Spinal cord (tissue), 10 donors: Measurements from ENCODE around the gene TMEM178B. TPM values are rescaled to one million over a fixed set of nuclear protein-coding genes. Genes with fewer than 3 reads are reported as not detected.
"Not testable (repeated sequence)": the region's sequence is repeated elsewhere in the genome, so short reads cannot be mapped to it uniquely, and the experiment has no call there.

Experiments used
- DNase-seq, 6 donors: peaks; one replicate each; pipeline versions ENCODE4 v3.0.0 to v3.0.0-alpha.2; 2013 to 2015; ENCODE audit warnings: low spot score in 6 of 6, low read depth in 4 of 6
- H3K27ac ChIP-seq: one replicate; pipeline ENCODE4 v1.5.1; 2013; ENCODE audit warnings: low read depth, low read length, control low read depth
- H3K27me3 ChIP-seq: one replicate; pipeline ENCODE4 v1.6.1; 2013; ENCODE audit warnings: low read length; ENCODE audit not compliant: control insufficient read depth, insufficient read depth
- H3K36me3 ChIP-seq: one replicate; pipeline ENCODE4 v1.6.1; 2013; ENCODE audit warnings: low read length; ENCODE audit not compliant: control insufficient read depth, insufficient read depth
- H3K4me1 ChIP-seq: one replicate; pipeline ENCODE4 v1.6.1; 2013; ENCODE audit warnings: low read length; ENCODE audit not compliant: control insufficient read depth, insufficient read depth
- H3K4me3 ChIP-seq: one replicate; pipeline ENCODE4 v1.5.1; 2013; ENCODE audit warnings: low read depth, low read length, control low read depth
- H3K9me3 ChIP-seq: one replicate; pipeline ENCODE4 v1.6.1; 2013; ENCODE audit warnings: low read length; ENCODE audit not compliant: control insufficient read depth, insufficient read depth
- WGBS: methylation state at CpG from one replicate; pipeline ENCODE4 v1.1.5; 2013; ENCODE audit warnings: missing lambda C conversion rate; ENCODE audit not compliant: insufficient coverage; 5-methylcytosine and 5-hydroxymethylcytosine counted together
- polyA plus RNA-seq, 2 donors: library from polyadenylated mRNA; unstranded; fragments of 120-200 nt; gene quantifications; one replicate each; pipeline ENCODE4 v1.2.1, GENCODE V29; 2013; ENCODE audit not compliant: insufficient read length in 2 of 2
- total RNA-seq, 2 donors: library from RNA; depleted of rRNA in 1 of 2; stranded (reverse); fragments of 120-200 nt in 1 of 2; fragments of >200 nt in 1 of 2; gene quantifications; one replicate each; pipeline versions ENCODE4 v1.2.3 to v1.2.4, GENCODE V29; 2013 to 2014
- donor health status: healthy.

Gene TMEM178B
- total and polyA plus RNA-seq, 4 donors, result 24.6 to 71.1 (median 52.1) TPM

DNA sequence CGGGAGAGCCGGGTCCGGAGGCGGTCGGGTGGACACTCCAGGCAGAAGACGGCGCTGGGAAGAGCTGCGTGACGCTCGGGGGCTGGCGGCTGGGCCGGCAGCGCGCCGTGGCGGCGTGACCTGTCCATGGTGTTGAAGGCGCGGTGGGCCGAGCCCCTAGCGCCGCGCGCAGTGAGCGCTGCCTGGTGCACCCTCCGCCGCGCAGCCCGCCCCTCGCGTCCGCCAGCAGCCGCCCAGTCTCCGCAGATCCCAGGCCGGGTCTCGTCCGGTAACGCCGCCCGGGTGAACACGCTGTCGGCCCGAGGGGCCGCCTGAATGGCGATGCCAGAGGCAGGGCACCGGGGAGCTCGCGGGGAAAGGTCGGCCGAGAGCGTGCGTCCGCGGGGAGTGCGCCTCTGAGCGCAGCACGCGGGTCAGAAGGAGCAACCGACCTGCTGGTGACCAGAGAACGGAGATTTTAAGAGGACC lies 657 bp upstream of the TMEM178B start:
- under 1% methylated on average over 60 of the region's 60 CpGs for WGBS
- peak overlapping the region; percentile 93 for H3K27ac ChIP-seq
- H3K9me3 ChIP-seq, result no peaks in the 10 kb centered on the region
- peaks cover 22% of the 10 kb centered on the region for H3K4me1 ChIP-seq
- H3K27me3 ChIP-seq, result no peaks in the 10 kb centered on the region
- H3K36me3 ChIP-seq, result peaks cover 6% of the 10 kb centered on the region
- H3K4me3 ChIP-seq, result peak overlapping the region; percentile 70
- peak in 3 of 6 donors; percentile 28 to 78 (median 68) for DNase-seq

DNA sequence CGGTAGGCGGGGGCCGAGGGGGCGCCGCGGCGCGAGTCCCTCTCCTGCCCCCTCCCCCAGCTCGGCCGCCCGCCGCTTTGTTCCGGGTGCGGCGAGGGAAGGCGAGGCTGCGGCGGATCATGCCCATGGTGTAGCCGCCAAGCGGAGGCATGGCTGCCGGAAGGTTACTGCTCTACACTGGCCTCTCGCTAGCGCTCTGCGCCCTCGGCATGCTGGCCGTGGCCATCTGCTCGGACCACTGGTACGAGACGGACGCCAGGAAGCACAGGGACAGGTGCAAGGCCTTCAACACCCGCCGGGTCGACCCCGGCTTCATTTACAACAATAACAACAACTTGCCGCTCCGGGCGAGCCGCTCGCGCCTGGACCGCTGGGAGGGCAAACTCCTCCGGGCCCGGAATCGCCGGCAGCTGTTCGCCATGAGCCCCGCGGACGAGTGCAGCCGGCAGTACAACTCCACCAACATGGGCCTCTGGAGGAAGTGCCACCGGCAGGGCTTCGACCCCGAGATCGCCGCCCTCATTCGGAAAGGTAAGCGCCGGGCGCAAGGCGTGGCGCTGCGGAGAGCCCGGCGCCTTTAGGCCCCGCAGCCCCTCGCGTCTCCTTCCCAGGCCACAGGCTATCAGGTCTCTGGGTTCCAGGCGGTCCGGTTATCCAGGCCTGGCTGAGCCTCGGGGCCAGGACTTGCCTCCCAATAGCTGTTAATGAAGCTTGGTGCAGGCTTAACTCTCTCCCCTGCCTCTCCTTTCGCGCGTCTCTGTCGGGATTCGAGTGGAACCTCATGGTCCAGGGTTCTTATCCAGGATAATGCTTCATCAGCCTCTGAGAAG lies 513 bp downstream of the TMEM178B start:
- Histone ChIP-seq H3K36me3 (peaks cover 6% of the 10 kb centered on the region), H3K27me3 (no peaks in the 10 kb centered on the region), H3K9me3 (no peaks in the 10 kb centered on the region), H3K4me1 (peaks cover 27% of the 10 kb centered on the region), H3K4me3 (peak overlapping the region; percentile 70), H3K27ac (peak overlapping the region; percentile 73)
- under 1% methylated on average over 71 of the region's 75 CpGs for WGBS
- peak in 3 of 6 donors; percentile 20 to 69 (median 68) for DNase-seq

DNA sequence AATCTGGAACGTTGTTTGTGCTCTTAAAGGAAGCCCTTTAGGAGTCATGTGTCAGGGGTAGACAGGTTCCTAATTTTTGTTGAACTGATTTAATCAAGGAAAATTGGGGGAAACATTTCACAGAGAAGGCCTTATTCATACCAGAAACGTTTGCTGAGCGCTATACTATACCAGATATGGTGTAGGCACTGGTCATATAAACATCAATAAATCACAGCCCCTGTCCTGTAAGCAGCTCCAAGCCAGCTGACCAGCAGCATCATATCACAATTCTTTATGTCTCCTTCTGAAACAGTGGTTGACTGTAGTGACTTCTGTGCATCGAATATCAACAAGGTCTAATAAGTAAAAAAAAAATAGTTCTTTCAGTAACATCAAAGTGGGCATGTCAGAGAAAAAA lies 1.1 kb downstream of the TMEM178B start:
- peak overlapping the region; percentile 73 for H3K27ac ChIP-seq
- no peaks in the 10 kb centered on the region for H3K9me3 ChIP-seq
- DNase-seq, result no peak
- WGBS, result 0% methylated on average over 1 of the region's 4 CpGs
- H3K36me3 ChIP-seq, result peaks cover 6% of the 10 kb centered on the region
- H3K4me3 ChIP-seq, result peak overlapping the region; percentile 70
- no peaks in the 10 kb centered on the region for H3K27me3 ChIP-seq
- H3K4me1 ChIP-seq, result peaks cover 27% of the 10 kb centered on the region

DNA sequence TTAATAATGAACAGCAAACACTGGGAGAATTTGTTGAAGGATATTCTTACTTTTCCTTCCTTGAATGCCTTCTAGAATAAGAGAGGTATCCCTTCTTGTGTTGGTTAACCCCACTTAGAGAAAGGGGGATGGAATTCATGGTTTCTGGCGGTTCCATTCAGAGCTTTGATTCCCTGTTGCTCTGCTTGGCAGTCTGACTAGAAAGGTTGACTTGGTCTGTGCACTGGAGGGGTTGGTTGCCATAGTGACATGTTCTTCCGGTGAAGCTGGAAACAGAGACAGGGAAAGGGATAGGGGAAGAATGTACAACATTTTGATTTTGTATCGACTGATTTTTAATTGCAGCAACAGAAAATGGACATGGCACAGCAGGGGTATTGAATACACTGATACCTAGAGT lies 2.5 kb downstream of the TMEM178B start:
- H3K36me3 ChIP-seq, result peaks cover 6% of the 10 kb centered on the region
- DNase-seq, result peak in 5 of 6 donors; percentile 63 to 96 (median 76)
- peak overlapping the region; percentile 70 for H3K4me3 ChIP-seq
- peak overlapping the region; percentile 57 for H3K27ac ChIP-seq
- 12% methylated on average over 3 of the region's 3 CpGs for WGBS
- H3K4me1 ChIP-seq, result peaks cover 22% of the 10 kb centered on the region
- no peaks in the 10 kb centered on the region for H3K27me3 ChIP-seq
- H3K9me3 ChIP-seq, result no peaks in the 10 kb centered on the region

DNA sequence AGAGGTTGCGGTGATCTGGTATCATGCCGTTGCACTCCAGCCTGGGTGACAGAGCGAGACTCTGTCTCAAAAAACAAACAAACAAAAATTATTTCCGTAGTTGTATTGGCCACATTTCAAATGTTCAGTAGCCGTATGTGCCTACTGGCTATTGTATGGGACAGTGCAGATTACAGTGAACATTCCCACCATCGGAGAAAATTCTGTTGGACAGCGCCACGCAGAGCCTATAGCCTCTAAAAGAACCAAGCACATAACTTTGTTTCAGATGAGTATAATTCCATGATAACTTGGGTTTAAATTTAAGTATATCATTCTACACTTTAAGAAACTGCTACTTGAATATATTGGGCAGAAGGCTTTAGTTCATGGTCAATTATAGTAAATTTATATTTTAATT lies 5.4 kb downstream of the TMEM178B start:
- DNase-seq, result no peak

DNA sequence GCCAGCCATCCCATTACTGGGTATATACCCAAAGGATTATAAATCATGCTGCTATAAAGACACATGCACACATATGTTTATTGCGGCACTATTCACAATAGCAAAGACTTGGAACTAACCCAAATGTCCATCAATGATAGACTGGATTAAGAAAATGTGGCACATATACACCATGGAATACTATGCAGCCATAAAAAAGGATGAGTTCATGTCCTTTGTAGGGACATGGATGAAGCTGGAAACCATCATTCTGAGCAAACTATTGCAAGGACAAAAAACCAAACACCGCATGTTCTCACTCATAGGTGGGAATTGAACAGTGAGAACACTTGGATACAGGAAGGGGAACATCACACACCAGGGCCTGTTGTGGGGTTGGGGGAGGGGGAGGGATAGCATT lies 15.6 kb downstream of the TMEM178B start:
- no CpG with 5 or more reads among the region's 2 CpGs for WGBS
- not testable (repeated sequence) for H3K27ac ChIP-seq, H3K36me3 ChIP-seq, H3K27me3 ChIP-seq, H3K4me3 ChIP-seq, DNase-seq, H3K4me1 ChIP-seq, H3K9me3 ChIP-seq

More for the DNA sequence above, 5.4 kb downstream of the TMEM178B start:
- no peak overlapping the region for H3K27ac ChIP-seq
- H3K9me3 ChIP-seq, result no peaks in the 10 kb centered on the region
- peaks cover 5% of the 10 kb centered on the region for H3K36me3 ChIP-seq
- no peak overlapping the region for H3K4me3 ChIP-seq
- H3K27me3 ChIP-seq, result no peaks in the 10 kb centered on the region
- H3K4me1 ChIP-seq, result peaks cover 10% of the 10 kb centered on the region
- no CpG with 5 or more reads among the region's 8 CpGs for WGBS

DNA sequence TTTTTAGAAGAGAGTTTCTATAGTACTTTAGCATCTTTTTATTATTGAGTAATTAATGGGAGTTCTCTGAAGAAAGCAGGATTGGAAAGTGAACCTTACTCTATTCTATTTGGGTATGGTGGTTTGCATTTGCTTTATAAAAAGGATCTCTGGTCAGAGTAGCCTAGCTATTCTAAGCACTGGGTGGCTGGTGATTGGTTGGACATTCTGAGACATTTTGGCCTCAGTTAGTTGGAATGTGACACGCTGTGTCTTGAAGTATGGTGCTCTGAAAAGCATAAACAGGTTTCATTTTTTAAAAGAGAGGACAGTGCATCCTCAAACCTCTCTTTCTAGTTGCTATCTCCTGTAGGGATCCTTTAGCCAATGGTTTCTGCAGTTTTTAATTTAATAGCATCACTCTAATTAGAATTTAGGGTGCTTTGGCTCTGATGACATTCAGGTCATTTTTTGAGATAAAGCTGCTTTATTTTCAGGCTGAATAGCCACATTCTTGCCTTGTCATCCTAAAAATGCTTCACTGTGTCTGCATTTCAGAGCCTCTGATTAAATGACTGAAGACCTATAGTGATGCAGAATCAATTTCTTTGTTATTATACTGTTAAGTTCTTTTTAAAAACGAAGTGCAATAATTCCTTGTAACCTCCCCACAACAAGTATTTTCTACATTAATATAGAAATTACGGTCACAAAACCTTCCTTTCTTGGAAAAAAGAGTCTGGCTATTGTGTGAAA lies 20.6 kb downstream of the TMEM178B start:
- no peaks in the 10 kb centered on the region for H3K36me3 ChIP-seq
- H3K27me3 ChIP-seq, result no peaks in the 10 kb centered on the region
- no peak overlapping the region for H3K4me3 ChIP-seq
- no peak overlapping the region for H3K27ac ChIP-seq
- no peak for DNase-seq
- WGBS, result 20% methylated on average over 1 of the region's 3 CpGs
- H3K4me1 ChIP-seq, result no peaks in the 10 kb centered on the region
- H3K9me3 ChIP-seq, result no peaks in the 10 kb centered on the region

DNA sequence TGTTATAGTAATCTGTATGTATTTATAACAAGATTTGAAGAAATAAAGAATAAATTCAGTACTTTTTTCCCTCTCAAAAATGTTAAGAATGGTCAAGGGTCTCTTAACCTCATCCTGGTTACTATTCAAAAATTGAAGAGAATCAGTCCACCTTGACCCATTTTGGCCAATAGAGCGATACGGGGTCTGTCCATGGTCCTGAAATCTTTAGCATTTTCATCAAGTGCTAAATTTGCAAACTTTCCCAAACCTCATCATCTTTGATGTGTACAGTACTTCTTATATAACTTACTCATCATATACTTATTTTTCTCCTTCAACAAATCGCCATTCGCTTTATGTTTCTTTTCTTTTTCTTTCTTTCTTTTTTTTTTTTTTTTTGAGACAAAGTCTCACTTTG lies 23.6 kb downstream of the TMEM178B start:
- Histone ChIP-seq H3K36me3 (no peaks in the 10 kb centered on the region), H3K4me1 (no peaks in the 10 kb centered on the region), H3K27ac (no peak overlapping the region), H3K27me3 (no peaks in the 10 kb centered on the region), H3K9me3 (no peaks in the 10 kb centered on the region), H3K4me3 (no peak overlapping the region)
- WGBS, result 66% methylated on average over 2 of the region's 4 CpGs
- DNase-seq, result peak in 1 of 6 donors; percentile 40

DNA sequence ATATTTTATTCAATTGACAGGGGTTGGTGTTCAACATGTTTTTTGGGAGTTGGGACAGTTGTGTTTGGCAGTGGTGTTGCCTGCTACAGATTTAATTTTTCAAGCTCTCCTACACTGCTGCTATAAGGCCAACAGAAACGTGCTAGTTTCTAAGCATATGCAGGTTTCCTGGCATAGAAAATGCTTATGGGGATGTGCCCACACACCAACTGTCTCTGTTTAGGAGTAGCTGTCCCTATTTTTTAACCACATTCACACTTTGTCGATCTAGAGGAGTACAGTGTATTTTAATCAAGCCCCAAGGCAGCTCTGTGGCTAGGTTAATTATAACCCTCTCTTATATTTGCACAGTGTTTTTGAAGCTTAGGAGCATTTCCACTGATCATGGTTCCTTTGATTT lies 28.6 kb downstream of the TMEM178B start:
- peaks cover 4% of the 10 kb centered on the region for H3K4me1 ChIP-seq
- no peak overlapping the region for H3K27ac ChIP-seq
- H3K4me3 ChIP-seq, result no peak overlapping the region
- no peaks in the 10 kb centered on the region for H3K9me3 ChIP-seq
- peak in 1 of 6 donors; percentile 87 for DNase-seq
- WGBS, result no CpG with 5 or more reads among the region's 2 CpGs
- no peaks in the 10 kb centered on the region for H3K36me3 ChIP-seq
- no peaks in the 10 kb centered on the region for H3K27me3 ChIP-seq
